Stimulated activated CD8-positive, alpha-beta memory T cell treated with anti-CD3 and anti-CD28 coated beads, Interleukin-12 subunit alpha, Interleukin-12 subunit beta, amount 100 ng/mL, for 24 hours (primary cell): Measurements from ENCODE around the gene SLC8A1.

Source experiments
- DNase-seq: peaks from one replicate; pipeline ENCODE4 v3.0.0-alpha.2; 2020; ENCODE audit errors: extremely low read depth

SLC8A1 gene

GRCh38 chr2:40155728-40156127 lies 296.2 kb downstream of the SLC8A1 start:
- no peak for DNase-seq

GRCh38 chr2:40150266-40150665 lies 301.6 kb downstream of the SLC8A1 start:
- no peak for DNase-seq

GRCh38 chr2:40148334-40148733 lies 303.6 kb downstream of the SLC8A1 start:
- DNase-seq: no peak

- DNase-seq: no peak
Observed at GRCh38 chr2:40147360-40147759, 304.5 kb downstream of the SLC8A1 start.

- no peak for DNase-seq
Observed at GRCh38 chr2:40144022-40144421, 307.9 kb downstream of the SLC8A1 start.

- no peak for DNase-seq
Observed at GRCh38 chr2:40138314-40138713, 313.6 kb downstream of the SLC8A1 start.

GRCh38 chr2:40131081-40131704 lies 320.7 kb downstream of the SLC8A1 start:
- no peak for DNase-seq

- no peak for DNase-seq
Observed at GRCh38 chr2:40130251-40130994, 321.5 kb downstream of the SLC8A1 start.

- DNase-seq: no peak
Observed at GRCh38 chr2:40129725-40130124, 322.2 kb downstream of the SLC8A1 start.

- DNase-seq: no peak
Observed at GRCh38 chr2:40128796-40129195, 323.1 kb downstream of the SLC8A1 start.

- DNase-seq: no peak
Observed at GRCh38 chr2:40127890-40128557, 323.9 kb downstream of the SLC8A1 start.

GRCh38 chr2:40127146-40127545 lies 324.7 kb downstream of the SLC8A1 start:
- no peak for DNase-seq

- no peak for DNase-seq
Observed at GRCh38 chr2:40126006-40126405, 325.9 kb downstream of the SLC8A1 start.

- no peak for DNase-seq
Observed at GRCh38 chr2:40123746-40124145, 328.1 kb downstream of the SLC8A1 start.

GRCh38 chr2:40123326-40123725 lies 328.6 kb downstream of the SLC8A1 start:
- DNase-seq: no peak

- no peak for DNase-seq
Observed at GRCh38 chr2:40120957-40121356, 330.9 kb downstream of the SLC8A1 start.

- DNase-seq: no peak
Observed at GRCh38 chr2:40120026-40120425, 331.9 kb downstream of the SLC8A1 start.

GRCh38 chr2:40118622-40119021 lies 333.3 kb downstream of the SLC8A1 start:
- DNase-seq: no peak

GRCh38 chr2:40115894-40116293 lies 336.0 kb downstream of the SLC8A1 start:
- no peak for DNase-seq

GRCh38 chr2:40115348-40115747 lies 336.5 kb downstream of the SLC8A1 start:
- no peak for DNase-seq

GRCh38 chr2:40113997-40114396 lies 337.9 kb downstream of the SLC8A1 start:
- DNase-seq: no peak

GRCh38 chr2:40113272-40113968 lies 338.5 kb downstream of the SLC8A1 start:
- DNase-seq: no peak
